Left ventricle myocardium inferior (tissue), 1 donor: ENCODE measurements around the gene NCKAP1. TPM values are rescaled to one million over a fixed set of nuclear protein-coding genes. Genes with fewer than 3 reads are reported as not detected.

Experiments
- DNase-seq: peaks from one replicate; pipeline ENCODE4 v3.0.0-alpha.2; 2020
- H3K27ac ChIP-seq: fragments of 200-600 bp; replicated peaks from 2 replicates; pipeline ENCODE4 v1.8.0; 2021
- H3K27me3 ChIP-seq: fragments of 200-600 bp; 2 replicates; pipeline ENCODE4 v1.8.0; 2021; ENCODE audit warnings: low read depth
- H3K36me3 ChIP-seq: fragments of 200-600 bp; 2 replicates; pipeline ENCODE4 v1.8.0; 2021
- H3K4me1 ChIP-seq: fragments of 200-600 bp; 2 replicates; pipeline ENCODE4 v1.8.0; 2021
- H3K4me3 ChIP-seq: fragments of 200-600 bp; 2 replicates; pipeline ENCODE4 v1.8.0; 2021; ENCODE audit warnings: mild to moderate bottlenecking, moderate library complexity
- H3K9me3 ChIP-seq: fragments of 200-600 bp; replicated peaks from 2 replicates; pipeline ENCODE4 v1.8.0; 2021
- CTCF ChIP-seq: fragments of 200-600 bp; IDR thresholded peaks from 2 replicates; pipeline ENCODE4 v1.8.0; 2021; ENCODE audit warnings: antibody characterized with exemption, mild to moderate bottlenecking, borderline replicate concordance
- intact Hi-C: fragments of 100-400 bp; cut with micrococcal nuclease; formaldehyde crosslinking; loops from one replicate; pipeline ENCODE4 v1.11.0; 2022
- total RNA-seq: library from RNA; stranded (reverse); fragmentation: NEBNext Ultra II Directional; extraction: Animal tissue kit (Norgen Biotek cat#: 25700); gene quantifications from one replicate; pipeline ENCODE4 v1.2.1, GENCODE V29; 2021
- donor health status: DM: no; HTN: yes; CAD: no; lungs with severe emphysema.

The NCKAP1 gene
- total RNA-seq, 1 donor from 2014 or later = 142 TPM

- Histone ChIP-seq H3K4me3 (no peak overlapping the region), H3K36me3 (peaks cover 67% of the 10 kb centered on the region), H3K27me3 (no peaks in the 10 kb centered on the region), H3K9me3 (no peaks in the 10 kb centered on the region), H3K4me1 (peaks cover 27% of the 10 kb centered on the region), H3K27ac (no peak overlapping the region)
- no peak for DNase-seq
- TF ChIP-seq CTCF = no peak
- intact Hi-C loops = no loop called here
Measured at GRCh38 chr2:182954789-182955188, 83.5 kb downstream of the NCKAP1 start.

GRCh38 chr2:182952741-182953450 lies 85.4 kb downstream of the NCKAP1 start:
- no peak for TF ChIP-seq CTCF
- H3K4me1 ChIP-seq = peaks cover 33% of the 10 kb centered on the region
- no peaks in the 10 kb centered on the region for H3K27me3 ChIP-seq
- no peak overlapping the region for H3K27ac ChIP-seq
- H3K9me3 ChIP-seq = no peaks in the 10 kb centered on the region
- intact Hi-C loops = no loop called here
- no peak for DNase-seq
- H3K4me3 ChIP-seq = no peak overlapping the region
- peaks cover 56% of the 10 kb centered on the region for H3K36me3 ChIP-seq

GRCh38 chr2:182951948-182952663 lies 86.2 kb downstream of the NCKAP1 start:
- H3K36me3 ChIP-seq = peaks cover 51% of the 10 kb centered on the region

GRCh38 chr2:182950546-182950945 lies 87.7 kb downstream of the NCKAP1 start:
- intact Hi-C loops = no loop called here
- H3K27ac ChIP-seq = peak overlapping the region; percentile 62
- no peak for DNase-seq
- peaks cover 39% of the 10 kb centered on the region for H3K36me3 ChIP-seq
- H3K4me1 ChIP-seq = peaks cover 37% of the 10 kb centered on the region
- H3K4me3 ChIP-seq = no peak overlapping the region
- no peaks in the 10 kb centered on the region for H3K27me3 ChIP-seq
- no peaks in the 10 kb centered on the region for H3K9me3 ChIP-seq
- TF ChIP-seq CTCF = no peak

More at GRCh38 chr2:182951948-182952663, 86.2 kb downstream of the NCKAP1 start:
- no peak for DNase-seq
- Histone ChIP-seq H3K27ac (no peak overlapping the region), H3K27me3 (no peaks in the 10 kb centered on the region), H3K4me3 (no peak overlapping the region), H3K9me3 (no peaks in the 10 kb centered on the region), H3K4me1 (peaks cover 32% of the 10 kb centered on the region)
- no peak for TF ChIP-seq CTCF
- intact Hi-C loops = no loop called here

- Histone ChIP-seq H3K4me1 (peaks cover 31% of the 10 kb centered on the region), H3K27me3 (no peaks in the 10 kb centered on the region), H3K9me3 (no peaks in the 10 kb centered on the region), H3K4me3 (no peak overlapping the region), H3K36me3 (peaks cover 37% of the 10 kb centered on the region), H3K27ac (peak overlapping the region; percentile 62)
- DNase-seq = peak; percentile 33
- TF ChIP-seq CTCF = no peak
- intact Hi-C loops = no loop called here
Measured at GRCh38 chr2:182949572-182950189, 88.6 kb downstream of the NCKAP1 start.
